NCI-H526 (cell line): ENCODE results near the gene ZNF296.

Experiments used
- DNase-seq, 2 experiments: peaks; one replicate each; lab custom pipeline; 2025; lab: John Stamatoyannopoulos, UW

ZNF296 gene

GRCh38 chr19:45057444-45057843 is 18.8 kb downstream of the ZNF296 start:
- no peak for DNase-seq

- no peak for DNase-seq
These were observed 19.4 kb downstream of the ZNF296 start for GRCh38 chr19:45056831-45057230.

- DNase-seq, result no peak
These were observed 24.2 kb downstream of the ZNF296 start for GRCh38 chr19:45051929-45052579.

GRCh38 chr19:45050036-45050435 is 26.2 kb downstream of the ZNF296 start:
- DNase-seq, result no peak

GRCh38 chr19:45049073-45049736 is 27.1 kb downstream of the ZNF296 start:
- no peak for DNase-seq

- DNase-seq, result no peak
These were observed 29.0 kb downstream of the ZNF296 start for GRCh38 chr19:45047188-45047797.

GRCh38 chr19:45046355-45046754 is 29.9 kb downstream of the ZNF296 start:
- no peak for DNase-seq

GRCh38 chr19:45045671-45046353 is 30.5 kb downstream of the ZNF296 start:
- no peak for DNase-seq

GRCh38 chr19:45041125-45041524 is 35.2 kb downstream of the ZNF296 start:
- DNase-seq, result no peak

GRCh38 chr19:45040059-45040771 is 36.1 kb downstream of the ZNF296 start:
- DNase-seq, result no peak

GRCh38 chr19:45038931-45039893 is 37.1 kb downstream of the ZNF296 start, which contains the start of gene CLASRP:
Gene CLASRP (plus strand): TSS chr19:45039045. CDS start chr19:45040213, 1,168 bp downstream.
- DNase-seq, result peak; percentile 43 to 93

GRCh38 chr19:45037393-45038169 is 38.7 kb downstream of the ZNF296 start:
- DNase-seq, result no peak

GRCh38 chr19:45035755-45036154 is 40.5 kb downstream of the ZNF296 start:
- no peak for DNase-seq

GRCh38 chr19:45032421-45032820 is 43.9 kb downstream of the ZNF296 start:
- DNase-seq, result no peak

- DNase-seq, result no peak
These were observed 45.5 kb downstream of the ZNF296 start for GRCh38 chr19:45030825-45031224.

- DNase-seq, result peak in 1 of 2 experiments; percentile 4
These were observed 48.9 kb downstream of the ZNF296 start for GRCh38 chr19:45027371-45027770.

- DNase-seq, result no peak
These were observed 51.0 kb downstream of the ZNF296 start for GRCh38 chr19:45025264-45025663.

GRCh38 chr19:45023048-45023447 is 53.2 kb downstream of the ZNF296 start:
- no peak for DNase-seq

- no peak for DNase-seq
These were observed 54.3 kb downstream of the ZNF296 start for GRCh38 chr19:45021971-45022370.
